ENCODE data around the gene KRTAP4-5. TPM values are rescaled to one million over a fixed set of nuclear protein-coding genes. Genes with fewer than 3 reads are reported as not detected.

The KRTAP4-5 gene
- total and polyA plus RNA-seq, 2 of the 13 experiments (the other 11 are each of a cell fraction or from before 2014, with no cell fraction given), result not detected

GRCh38 chr17:41185001-41185400, 35.4 kb upstream of the KRTAP4-5 start:
- Histone ChIP-seq H3K9ac (ENCODE audit: insufficient read depth, low read depth, low read length) (no peak overlapping the region), H2AFZ (ENCODE audit: low read length) (no peak overlapping the region), H3K36me3 (replicated peaks in 1 of 2; ENCODE audit: control insufficient read depth in 1 of 2, insufficient read depth in 2 of 2, low read length in 2 of 2) (no peaks in the 10 kb centered on the region), H4K20me1 (ENCODE audit: insufficient read depth, low read length) (no peaks in the 10 kb centered on the region), H3K4me1 (ENCODE audit: insufficient read depth, low read length) (no peaks in the 10 kb centered on the region), H3K27me3 (ENCODE audit: control insufficient read depth in 1 of 2, insufficient read depth in 2 of 2, low read length in 2 of 2) (0 out of 5 replicates have a peak, but pooled peaks cover 0 to 2% of the 10 kb centered on the region in 2 experiments), H3K4me3 (replicated peaks in 1 of 3; ENCODE audit: insufficient read depth in 1 of 3, low read depth in 2 of 3, low read length in 3 of 3) (no peak overlapping the region), H3K9me3 (ENCODE audit: low read length) (no peaks in the 10 kb centered on the region), H3K4me2 (ENCODE audit: low read depth, low read length) (no peak overlapping the region), H3K27ac (ENCODE audit: extremely low read length, insufficient read depth, low read length) (no peak overlapping the region), H3K79me2 (ENCODE audit: insufficient read depth, low read length) (no peaks in the 10 kb centered on the region)
- no peak for DNase-seq (ENCODE audit: low spot score)
- TF ChIP-seq SNAPC5 (CRISPR knock-in tag; IDR thresholded peaks at IDR 0.05; ENCODE audit: borderline replicate concordance) (no peak), SRSF4 (IDR thresholded peaks at IDR 0.05; ENCODE audit: low read depth, low read length, poor library complexity, severe bottlenecking) (no peak), BATF2 (CRISPR knock-in tag; IDR thresholded peaks at IDR 0.05) (no peak), NR3C1 (CRISPR knock-in tag; IDR thresholded peaks at IDR 0.05) (no peak), IKZF5 (CRISPR knock-in tag; IDR thresholded peaks at IDR 0.05) (no peak), KLF11 (CRISPR knock-in tag; IDR thresholded peaks at IDR 0.05) (no peak), SOX6 (IDR thresholded peaks at IDR 0.05) (no peak), SOX6 (CRISPR knock-in tag; IDR thresholded peaks at IDR 0.05) (no peak), TGIF2 (CRISPR knock-in tag; IDR thresholded peaks at IDR 0.05) (no peak), RORA (CRISPR knock-in tag; IDR thresholded peaks at IDR 0.05) (no peak), TFAP4 (IDR thresholded peaks at IDR 0.05; ENCODE audit: borderline replicate concordance, low read depth) (no peak), HMGXB3 (CRISPR knock-in tag; IDR thresholded peaks at IDR 0.05; ENCODE audit: borderline replicate concordance) (no peak)
- no peak for FAIRE-seq
- ChIA-PET CTCF (ENCODE audit: low intra/inter-chr PET ratio, low total read pairs) (no interaction called here), POLR2A (no interaction called here)
- in situ Hi-C loops (cut with HindIII; ENCODE audit: extremely low pct_ligation_motif_present, low pct_unique_long_range_greater_than_20kb) (no loop called here), intact Hi-C loops (cut with micrococcal nuclease; ENCODE audit: unreplicated experiment) (no loop called here)
- WGBS (ENCODE audit: low lambda C conversion rate), result 0% methylated on average over 1 of the region's 1 CpG
- ATAC-seq, result no peak
- no TSS peak for BruUV-seq (replicated peaks)

Measured in HepG2 (cell line).